Measurements from ENCODE around the gene ANO6. TPM values are rescaled to one million over a fixed set of nuclear protein-coding genes. Genes with fewer than 3 reads are reported as not detected.

The ANO6 gene
- total RNA-seq, 1 experiment from 2014 or later: 34.2 TPM

GRCh38 chr12:45282411-45282810 lies 66.5 kb downstream of the ANO6 start:
- intact Hi-C loops (cut with micrococcal nuclease; ENCODE audit: unreplicated experiment): loop anchor here (5.0 kb wide), 1 partner anchor 95 kb away; no protein-coding TSS in a partner anchor
- H3K36me3 Mint-ChIP-seq (ENCODE audit: insufficient read depth, unreplicated experiment): no peaks in the 10 kb centered on the region

GRCh38 chr12:45284096-45284901 lies 68.4 kb downstream of the ANO6 start:
- Mint-ChIP-seq H3K4me3 (ENCODE audit: low read depth, unreplicated experiment) (peak overlapping the region; percentile 19), H3K4me1 (ENCODE audit: low read depth, unreplicated experiment) (peaks cover 42% of the 10 kb centered on the region), H3K9me3 (ENCODE audit: low read depth, unreplicated experiment) (peaks cover 3% of the 10 kb centered on the region), H3K27ac (ENCODE audit: unreplicated experiment) (peak overlapping the region; percentile 73), H3K36me3 (ENCODE audit: insufficient read depth, unreplicated experiment) (no peaks in the 10 kb centered on the region), H3K27me3 (ENCODE audit: unreplicated experiment) (no peaks in the 10 kb centered on the region)
- intact Hi-C loops (cut with micrococcal nuclease; ENCODE audit: unreplicated experiment): loop anchor here (5.0 kb wide), 1 partner anchor 93 kb away; no protein-coding TSS in a partner anchor
- no TSS peak for BruUV-seq (replicated peaks)
- peak; percentile 4 for DNase-seq
- TF ChIP-seq, protein P1, sequence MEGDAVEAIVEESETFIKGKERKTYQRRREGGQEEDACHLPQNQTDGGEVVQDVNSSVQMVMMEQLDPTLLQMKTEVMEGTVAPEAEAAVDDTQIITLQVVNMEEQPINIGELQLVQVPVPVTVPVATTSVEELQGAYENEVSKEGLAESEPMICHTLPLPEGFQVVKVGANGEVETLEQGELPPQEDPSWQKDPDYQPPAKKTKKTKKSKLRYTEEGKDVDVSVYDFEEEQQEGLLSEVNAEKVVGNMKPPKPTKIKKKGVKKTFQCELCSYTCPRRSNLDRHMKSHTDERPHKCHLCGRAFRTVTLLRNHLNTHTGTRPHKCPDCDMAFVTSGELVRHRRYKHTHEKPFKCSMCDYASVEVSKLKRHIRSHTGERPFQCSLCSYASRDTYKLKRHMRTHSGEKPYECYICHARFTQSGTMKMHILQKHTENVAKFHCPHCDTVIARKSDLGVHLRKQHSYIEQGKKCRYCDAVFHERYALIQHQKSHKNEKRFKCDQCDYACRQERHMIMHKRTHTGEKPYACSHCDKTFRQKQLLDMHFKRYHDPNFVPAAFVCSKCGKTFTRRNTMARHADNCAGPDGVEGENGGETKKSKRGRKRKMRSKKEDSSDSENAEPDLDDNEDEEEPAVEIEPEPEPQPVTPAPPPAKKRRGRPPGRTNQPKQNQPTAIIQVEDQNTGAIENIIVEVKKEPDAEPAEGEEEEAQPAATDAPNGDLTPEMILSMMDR (IDR thresholded peaks at IDR 0.05; ENCODE audit: unreplicated experiment): no peak
- CTCF ChIA-PET: no interaction called here

More at GRCh38 chr12:45282411-45282810, 66.5 kb downstream of the ANO6 start:
- BruUV-seq (replicated peaks): no TSS peak
- Mint-ChIP-seq H3K9me3 (ENCODE audit: low read depth, unreplicated experiment) (peaks cover 3% of the 10 kb centered on the region), H3K4me3 (ENCODE audit: low read depth, unreplicated experiment) (no peak overlapping the region), H3K27me3 (ENCODE audit: unreplicated experiment) (no peaks in the 10 kb centered on the region), H3K4me1 (ENCODE audit: low read depth, unreplicated experiment) (peaks cover 50% of the 10 kb centered on the region), H3K27ac (ENCODE audit: unreplicated experiment) (no peak overlapping the region)
- TF ChIP-seq, protein P1 (IDR thresholded peaks at IDR 0.05; ENCODE audit: unreplicated experiment): no peak
- CTCF ChIA-PET: no interaction called here
- no peak for DNase-seq

- H3K27ac Mint-ChIP-seq (ENCODE audit: unreplicated experiment): no peak overlapping the region
- no peaks in the 10 kb centered on the region for H3K36me3 Mint-ChIP-seq (ENCODE audit: insufficient read depth, unreplicated experiment)
- H3K9me3 Mint-ChIP-seq (ENCODE audit: low read depth, unreplicated experiment): peaks cover 3% of the 10 kb centered on the region
- no peak overlapping the region for H3K4me3 Mint-ChIP-seq (ENCODE audit: low read depth, unreplicated experiment)
- H3K27me3 Mint-ChIP-seq (ENCODE audit: unreplicated experiment): no peaks in the 10 kb centered on the region
- BruUV-seq (replicated peaks): no TSS peak
- CTCF ChIA-PET: interaction anchor here (0.7 kb wide), 1 partner anchor 56 kb away, joined by 3 read pairs; no protein-coding TSS in a partner anchor
- DNase-seq: no peak
- peaks cover 42% of the 10 kb centered on the region for H3K4me1 Mint-ChIP-seq (ENCODE audit: low read depth, unreplicated experiment)
- intact Hi-C loops (cut with micrococcal nuclease; ENCODE audit: unreplicated experiment): no loop called here
- TF ChIP-seq, protein P1 (IDR thresholded peaks at IDR 0.05; ENCODE audit: unreplicated experiment): no peak
These were observed 69.8 kb downstream of the ANO6 start for GRCh38 chr12:45285717-45286116.

DNA sequence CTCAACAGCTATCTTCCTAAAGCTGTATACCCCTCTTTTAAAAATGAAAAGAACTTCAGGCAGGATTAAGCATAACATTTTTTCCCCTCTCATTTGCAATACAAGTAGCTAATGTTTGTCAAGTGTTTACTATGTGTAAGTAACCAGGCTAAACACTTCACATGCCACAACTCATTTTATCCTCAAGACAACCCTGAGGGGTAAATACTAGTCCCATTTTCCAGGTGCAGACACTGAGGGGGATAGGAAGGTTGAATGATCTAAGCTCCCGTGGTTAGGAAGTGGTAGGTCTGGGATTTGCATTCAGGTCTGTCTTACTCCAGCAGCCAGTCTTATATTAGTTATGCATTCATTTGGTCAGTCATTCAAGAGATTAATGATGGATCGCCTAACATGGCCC lies 70.7 kb downstream of the ANO6 start:
- CTCF ChIA-PET: no interaction called here
- Mint-ChIP-seq H3K4me3 (ENCODE audit: low read depth, unreplicated experiment) (no peak overlapping the region), H3K4me1 (ENCODE audit: low read depth, unreplicated experiment) (peaks cover 38% of the 10 kb centered on the region), H3K36me3 (ENCODE audit: insufficient read depth, unreplicated experiment) (no peaks in the 10 kb centered on the region), H3K9me3 (ENCODE audit: low read depth, unreplicated experiment) (peaks cover 3% of the 10 kb centered on the region), H3K27me3 (ENCODE audit: unreplicated experiment) (no peaks in the 10 kb centered on the region), H3K27ac (ENCODE audit: unreplicated experiment) (no peak overlapping the region)
- intact Hi-C loops (cut with micrococcal nuclease; ENCODE audit: unreplicated experiment): no loop called here
- TF ChIP-seq, protein P1 (IDR thresholded peaks at IDR 0.05; ENCODE audit: unreplicated experiment): no peak
- no TSS peak for BruUV-seq (replicated peaks)
- no peak for DNase-seq
